Spleen (tissue), 11 donors: ENCODE data around the gene CC2D1B. TPM values are rescaled to one million over a fixed set of nuclear protein-coding genes. Genes with fewer than 3 reads are reported as not detected.

ENCODE experiments used
- DNase-seq: peaks from one replicate; pipeline ENCODE4 v3.0.0-alpha.2; 2020
- H3K27ac ChIP-seq, 8 donors: fragments of 200-600 bp; sonication (generic) in 7 of 8; 1 replicate in 4 of 8; 2 replicates in 4 of 8; pipeline versions ENCODE4 v1.5.0 to v1.8.0; 2016 to 2021; ENCODE audit warnings: inconsistent platforms in 4 of 8, mild to moderate bottlenecking in 4 of 8, moderate library complexity in 1 of 8
- H3K27me3 ChIP-seq, 7 donors: fragments of 200-600 bp; sonication (generic) in 6 of 7; replicated peaks in 1 of 7; 1 replicate in 4 of 7; 2 replicates in 3 of 7; pipeline versions ENCODE4 v1.5.0 to v1.8.0; 2016 to 2021; ENCODE audit warnings: inconsistent platforms in 3 of 7, mild to moderate bottlenecking in 1 of 7
- H3K36me3 ChIP-seq, 6 donors: fragments of 200-600 bp; sonication (generic) in 5 of 6; 1 replicate in 4 of 6; 2 replicates in 2 of 6; pipeline versions ENCODE4 v1.5.0 to v1.8.0; 2016 to 2021; ENCODE audit warnings: inconsistent platforms in 2 of 6
- H3K4me1 ChIP-seq, 6 donors: fragments of 200-600 bp; sonication (generic) in 5 of 6; 1 replicate in 3 of 6; 2 replicates in 3 of 6; pipeline versions ENCODE4 v1.5.0 to v1.8.0; 2016 to 2021; ENCODE audit warnings: inconsistent platforms in 3 of 6
- H3K4me3 ChIP-seq, 8 donors: fragments of 200-600 bp; sonication (generic) in 7 of 8; 1 replicate in 4 of 8; 2 replicates in 4 of 8; pipeline versions ENCODE4 v1.5.0 to v1.8.0; 2016 to 2021; ENCODE audit warnings: inconsistent platforms in 4 of 8, mild to moderate bottlenecking in 4 of 8, moderate library complexity in 2 of 8
- H3K9me3 ChIP-seq, 8 donors: fragments of 200-600 bp; sonication (generic) in 7 of 8; 1 replicate in 4 of 8; 2 replicates in 4 of 8; pipeline versions ENCODE4 v1.5.0 to v1.8.0; 2016 to 2021; ENCODE audit warnings: inconsistent platforms in 4 of 8
- CTCF ChIP-seq, 11 experiments: fragments of 200-600 bp in 7 of 11; fragments of 450-650 bp in 4 of 11; sonication (generic) in 4 of 11; IDR thresholded peaks in 8 of 11; conservative IDR thresholded peaks in 3 of 11; 1 replicate in 7 of 11; 2 replicates in 4 of 11; pipeline versions ENCODE4 v1.4.0 to v1.8.0; 2016 to 2021; ENCODE audit warnings: antibody characterized with exemption in 11 of 11, inconsistent platforms in 4 of 11, mild to moderate bottlenecking in 1 of 11
- POLR2A ChIP-seq, 3 donors: fragments of 450-650 bp; IDR thresholded peaks; one replicate each; pipeline ENCODE4 v1.5.1; 2017; ENCODE audit warnings: antibody characterized with exemption in 3 of 3, mild to moderate bottlenecking in 1 of 3
- POLR2AphosphoS5 ChIP-seq, 3 donors: sonication (generic); formaldehyde crosslinking; IDR thresholded peaks; one replicate each; pipeline ENCODE4 v1.5.1; 2017; ENCODE audit warnings: antibody characterized with exemption in 3 of 3
- WGBS, 5 donors: extraction: QIAGEN DNeasy Blood & Tissue Kit in 3 of 5; methylation state at CpG; one replicate each; pipeline versions ENCODE4 v1.1.5 to v1.1.7; 2013 to 2018; 5-methylcytosine and 5-hydroxymethylcytosine counted together
- intact Hi-C: fragments of 100-400 bp; cut with DNase I; formaldehyde crosslinking; loops from one replicate; pipeline ENCODE4 v1.15.0; 2023; ENCODE audit warnings: low total_unique reads
- polyA plus RNA-seq, 3 donors: library from polyadenylated mRNA; stranded (reverse); fragments of 200-250 nt; gene quantifications; one replicate each; pipeline ENCODE4 v1.2.1, GENCODE V29; 2013
- total RNA-seq, 7 donors: library from RNA; depleted of rRNA in 3 of 7; stranded (reverse); fragments of >200 nt in 3 of 7; fragmentation: NEBNext Ultra II Directional in 4 of 7; extraction: Animal tissue kit (Norgen Biotek cat#: 25700) in 4 of 7; gene quantifications; one replicate each; pipeline versions ENCODE4 v1.1.0 to v1.2.1, GENCODE V29; 2016 to 2021
- donor health status: healthy with polysubstance abuse.
- donor health status: DM: no; HTN: no; CAD: no; lungs with moderate emphysema.
- donor health status: DM: no; HTN: no; CAD: no.
- donor health status: Bipolar disorder and iron deficiency.
- donor health status: healthy.
- donor health status: DM: no; HTN: no; CAD: no.
- donor health status: DM: yes; HTN: yes; CAD: no.

Gene CC2D1B
- total and polyA plus RNA-seq, 10 donors: 14.8 to 44.0 (median 33.1) TPM

- Histone ChIP-seq H3K27me3 (no peaks in the 10 kb centered on the region), H3K9me3 (no peaks in the 10 kb centered on the region), H3K4me3 (no peak overlapping the region), H3K27ac (no peak overlapping the region), H3K4me1 (peaks cover 4 to 21% (median 11%) of the 10 kb centered on the region in 6 donors), H3K36me3 (peaks cover 0 to 42% (median 0%) of the 10 kb centered on the region in 6 donors)
- intact Hi-C loops: no loop called here
- no peak for DNase-seq
- TF ChIP-seq POLR2A (IDR thresholded peaks at IDR 0.05): no peak
- no peak for TF ChIP-seq POLR2AphosphoS5 (IDR thresholded peaks at IDR 0.05)
- TF ChIP-seq CTCF (IDR thresholded peaks at IDR 0.05 in 8 of 11, conservative IDR thresholded peaks at IDR 0.05 in 3 of 11): no peak
- 88 to 98% (median 96%) methylated on average over 6 of the region's 6 CpGs for WGBS, 5 donors
Measured at GRCh38 chr1:52400131-52400530, 34.1 kb upstream of the CC2D1B start.

DNA sequence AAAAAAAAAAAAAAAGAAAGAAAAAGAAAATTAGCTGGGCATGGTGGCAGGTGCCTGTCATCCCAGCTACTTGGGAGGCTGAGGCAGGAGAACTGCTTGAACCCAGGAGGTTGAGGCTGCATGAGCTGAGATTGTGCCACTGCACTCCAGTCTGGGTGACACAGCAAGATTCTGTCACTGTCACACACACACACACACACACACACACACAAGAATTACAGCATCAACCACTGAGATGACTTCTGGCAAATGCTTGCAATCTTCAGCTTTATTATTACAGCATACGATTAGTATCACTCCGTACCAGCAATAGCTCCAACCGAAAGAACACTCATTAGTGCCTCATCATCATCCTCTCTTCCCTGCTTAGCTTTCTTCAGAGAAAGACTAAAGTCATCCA, 33.6 kb upstream of the CC2D1B start:
- 77 to 99% (median 92%) methylated on average over 3 of the region's 3 CpGs for WGBS, 5 donors
- H3K36me3 ChIP-seq: peaks cover 0 to 46% (median 0%) of the 10 kb centered on the region in 6 donors

DNA sequence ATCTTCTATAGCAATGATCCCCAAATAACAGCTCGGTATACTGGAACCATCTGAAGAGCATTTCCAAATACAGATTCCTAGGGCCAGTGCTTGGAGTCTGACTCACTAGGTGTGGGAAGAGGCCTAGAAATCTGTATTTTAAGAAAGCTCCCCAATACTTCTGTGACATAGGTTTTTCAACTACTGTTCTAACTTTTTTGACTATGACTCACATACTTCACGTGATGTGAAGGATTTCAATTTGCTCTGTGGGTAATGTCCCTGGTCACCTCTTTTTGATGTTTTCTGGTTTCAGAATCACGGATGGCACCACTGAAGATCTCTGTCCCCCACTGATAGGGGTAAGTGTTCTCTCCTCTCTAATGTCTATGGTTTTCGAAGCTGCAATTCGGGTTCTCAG, 27.2 kb upstream of the CC2D1B start:
- Histone ChIP-seq H3K4me1 (no peaks in the 10 kb centered on the region), H3K9me3 (no peaks in the 10 kb centered on the region), H3K27me3 (no peaks in the 10 kb centered on the region), H3K27ac (no peak overlapping the region), H3K4me3 (no peak overlapping the region), H3K36me3 (peaks cover 0 to 73% (median 0%) of the 10 kb centered on the region in 6 donors)
- TF ChIP-seq POLR2AphosphoS5 (IDR thresholded peaks at IDR 0.05) (no peak), CTCF (IDR thresholded peaks at IDR 0.05 in 8 of 11, conservative IDR thresholded peaks at IDR 0.05 in 3 of 11) (no peak), POLR2A (IDR thresholded peaks at IDR 0.05) (no peak)
- no peak for DNase-seq
- intact Hi-C loops: no loop called here
- WGBS, 5 donors: 88 to 93% (median 92%) methylated on average over 5 of the region's 5 CpGs

More for the DNA sequence above, 33.6 kb upstream of the CC2D1B start:
- TF ChIP-seq POLR2A (IDR thresholded peaks at IDR 0.05) (no peak), POLR2AphosphoS5 (IDR thresholded peaks at IDR 0.05) (no peak), CTCF (IDR thresholded peaks at IDR 0.05 in 8 of 11, conservative IDR thresholded peaks at IDR 0.05 in 3 of 11) (no peak)
- H3K4me1 ChIP-seq: peaks cover 3 to 18% (median 9%) of the 10 kb centered on the region in 6 donors
- DNase-seq: no peak
- intact Hi-C loops: no loop called here
- H3K9me3 ChIP-seq: no peaks in the 10 kb centered on the region
- no peak overlapping the region for H3K27ac ChIP-seq
- H3K4me3 ChIP-seq: no peak overlapping the region
- no peaks in the 10 kb centered on the region for H3K27me3 ChIP-seq

- WGBS, 5 donors: 88 to 94% (median 92%) methylated on average over 5 of the region's 5 CpGs
- TF ChIP-seq POLR2AphosphoS5 (IDR thresholded peaks at IDR 0.05) (no peak), POLR2A (IDR thresholded peaks at IDR 0.05) (no peak), CTCF (IDR thresholded peaks at IDR 0.05 in 8 of 11, conservative IDR thresholded peaks at IDR 0.05 in 3 of 11) (no peak)
- no peaks in the 10 kb centered on the region for H3K9me3 ChIP-seq
- H3K4me1 ChIP-seq: no peaks in the 10 kb centered on the region
- intact Hi-C loops: no loop called here
- no peak overlapping the region for H3K4me3 ChIP-seq
- no peaks in the 10 kb centered on the region for H3K27me3 ChIP-seq
- no peak for DNase-seq
- no peak overlapping the region for H3K27ac ChIP-seq
- H3K36me3 ChIP-seq: peaks cover 0 to 83% (median 2%) of the 10 kb centered on the region in 6 donors
Measured at GRCh38 chr1:52386458-52386857, 20.5 kb upstream of the CC2D1B start.
